A549 (cell line): ENCODE results near the gene ULBP1.

ENCODE experiments used
- CBX8 ChIP-seq: fragments of 200-600 bp; sonication (generic); IDR thresholded peaks from 2 replicates; pipeline ENCODE4 v1.6.1; 2016
- CTCF ChIP-seq: fragments of >200 bp; sonication (Bioruptor Twin); formaldehyde crosslinking; IDR thresholded peaks from 3 replicates; pipeline ENCODE4 v1.5.1; 2016
- EP300 ChIP-seq, 2 experiments: fragments of >200 bp; sonication (Bioruptor Twin); formaldehyde crosslinking; IDR thresholded peaks; 2 replicates in 1 of 2; 3 replicates in 1 of 2; pipeline ENCODE4 v1.6.1; 2016 to 2017
- MAFK ChIP-seq: fragments of 450-650 bp; IDR thresholded peaks from 2 replicates; pipeline ENCODE4 v1.6.1; 2014; ENCODE audit not compliant: partially characterized antibody
- MAX ChIP-seq: IDR thresholded peaks from 2 replicates; pipeline ENCODE4 v1.6.1; 2012
- POLR2A ChIP-seq: IDR thresholded peaks from 2 replicates; pipeline ENCODE4 v1.6.1; 2012; ENCODE audit warnings: mild to moderate bottlenecking, low read length
- SMC3 ChIP-seq: fragments of >200 bp; sonication (Bioruptor Twin); formaldehyde crosslinking; IDR thresholded peaks from 3 replicates; pipeline ENCODE4 v1.6.1; 2018; ENCODE audit warnings: inconsistent platforms
- SREBF2 ChIP-seq: fragments of 450-650 bp; IDR thresholded peaks from 2 replicates; pipeline ENCODE4 v1.6.1; 2014; ENCODE audit warnings: mild to moderate bottlenecking, moderate library complexity

- TF ChIP-seq MAX (no peak), CTCF (no peak), EP300 (IDR thresholded peaks at IDR 0.05) (no peak), CBX8 (no peak), MAFK (no peak), POLR2A (no peak), SREBF2 (no peak), SMC3 (no peak)
Observed at GRCh38 chr6:149991838-149992237, 28.1 kb downstream of the ULBP1 start.
